HG03064 (cell line): ENCODE measurements around the gene TFEC.
"Not testable (repeated sequence)": the region's sequence is repeated elsewhere in the genome, so short reads cannot be mapped to it uniquely, and the experiment has no call there.

Experiments
- ATAC-seq: cut with Tn5 transposase; IDR thresholded peaks from one replicate; pipeline ENCODE4 v1.9.1; 2021; ENCODE audit warnings: low read depth; ENCODE audit not compliant: unreplicated experiment

TFEC gene

GRCh38 chr7:115932880-115933279 is 97.7 kb downstream of the TFEC start:
- no peak for ATAC-seq

- not testable (repeated sequence) for ATAC-seq
These were observed 100.4 kb downstream of the TFEC start for GRCh38 chr7:115930184-115930583.

GRCh38 chr7:115929736-115930135 is 100.8 kb downstream of the TFEC start:
- not testable (repeated sequence) for ATAC-seq

GRCh38 chr7:115924411-115924810 is 106.2 kb downstream of the TFEC start:
- ATAC-seq = no peak

- no peak for ATAC-seq
These were observed 110.2 kb downstream of the TFEC start for GRCh38 chr7:115920367-115920766.

- ATAC-seq = no peak
These were observed 115.6 kb downstream of the TFEC start for GRCh38 chr7:115914951-115915350.

- no peak for ATAC-seq
These were observed 119.1 kb downstream of the TFEC start for GRCh38 chr7:115911465-115911864.

- ATAC-seq = no peak
These were observed 119.9 kb downstream of the TFEC start for GRCh38 chr7:115910541-115911164.

- no peak for ATAC-seq
These were observed 123.8 kb downstream of the TFEC start for GRCh38 chr7:115906731-115907130.

- no peak for ATAC-seq
These were observed 140.9 kb downstream of the TFEC start for GRCh38 chr7:115889669-115889984.

- ATAC-seq = no peak
These were observed 141.4 kb downstream of the TFEC start for GRCh38 chr7:115888981-115889668.

- no peak for ATAC-seq
These were observed 145.0 kb downstream of the TFEC start for GRCh38 chr7:115885550-115885949.
